Liver (tissue), 3 donors: ENCODE measurements around the gene PHF24.

Source experiments
- TAF1 ChIP-seq: conservative IDR thresholded peaks from 2 replicates; pipeline ENCODE4 v1.6.1; 2016; ENCODE audit warnings: antibody characterized with exemption, mild to moderate bottlenecking
- YY1 ChIP-seq: IDR thresholded peaks from 2 replicates; pipeline ENCODE4 v1.6.1; 2016; ENCODE audit warnings: antibody characterized with exemption, mild to moderate bottlenecking
- TF ChIP-seq, protein P1 (sequence below): IDR thresholded peaks from 2 replicates; pipeline ENCODE4 v1.6.1; 2016; ENCODE audit warnings: antibody characterized with exemption
- TF ChIP-seq, protein P2 (sequence below): fragments of 150-350 bp; IDR thresholded peaks from 2 replicates; pipeline ENCODE4 v1.5.1; 2017; ENCODE audit warnings: improper control_type of control experiment, low read depth, low read length; ENCODE audit not compliant: missing input control
- donor health status: healthy.
- donor health status: healthy.

- TF ChIP-seq, protein P1, sequence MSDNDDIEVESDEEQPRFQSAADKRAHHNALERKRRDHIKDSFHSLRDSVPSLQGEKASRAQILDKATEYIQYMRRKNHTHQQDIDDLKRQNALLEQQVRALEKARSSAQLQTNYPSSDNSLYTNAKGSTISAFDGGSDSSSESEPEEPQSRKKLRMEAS: no peak
- no peak for TF ChIP-seq YY1
- TF ChIP-seq, protein P2, sequence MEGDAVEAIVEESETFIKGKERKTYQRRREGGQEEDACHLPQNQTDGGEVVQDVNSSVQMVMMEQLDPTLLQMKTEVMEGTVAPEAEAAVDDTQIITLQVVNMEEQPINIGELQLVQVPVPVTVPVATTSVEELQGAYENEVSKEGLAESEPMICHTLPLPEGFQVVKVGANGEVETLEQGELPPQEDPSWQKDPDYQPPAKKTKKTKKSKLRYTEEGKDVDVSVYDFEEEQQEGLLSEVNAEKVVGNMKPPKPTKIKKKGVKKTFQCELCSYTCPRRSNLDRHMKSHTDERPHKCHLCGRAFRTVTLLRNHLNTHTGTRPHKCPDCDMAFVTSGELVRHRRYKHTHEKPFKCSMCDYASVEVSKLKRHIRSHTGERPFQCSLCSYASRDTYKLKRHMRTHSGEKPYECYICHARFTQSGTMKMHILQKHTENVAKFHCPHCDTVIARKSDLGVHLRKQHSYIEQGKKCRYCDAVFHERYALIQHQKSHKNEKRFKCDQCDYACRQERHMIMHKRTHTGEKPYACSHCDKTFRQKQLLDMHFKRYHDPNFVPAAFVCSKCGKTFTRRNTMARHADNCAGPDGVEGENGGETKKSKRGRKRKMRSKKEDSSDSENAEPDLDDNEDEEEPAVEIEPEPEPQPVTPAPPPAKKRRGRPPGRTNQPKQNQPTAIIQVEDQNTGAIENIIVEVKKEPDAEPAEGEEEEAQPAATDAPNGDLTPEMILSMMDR: no peak
- TF ChIP-seq TAF1: no peak
Observed at GRCh38 chr9:34927061-34927460, 31.0 kb upstream of the PHF24 start.
